ENCODE results near the gene EML2.
"Not testable (repeated sequence)": the region's sequence is repeated elsewhere in the genome, so short reads cannot be mapped to it uniquely, and the experiment has no call there.

The EML2 gene

GRCh38 chr19:45638930-45639729 is at the start of gene EML2:
Gene EML2 (minus strand): TSS chr19:45639397. CDS start chr19:45639376, 21 bp downstream.
- H3K4me1 Mint-ChIP-seq = peaks cover 47% of the 10 kb centered on the region
- no peak for ATAC-seq

GRCh38 chr19:45687599-45687998 is 48.4 kb upstream of the EML2 start:
- Mint-ChIP-seq H3K4me3 (no peak overlapping the region), H3K27ac (no peak overlapping the region), H3K27me3 (no peaks in the 10 kb centered on the region), H3K36me3 (peaks cover 51% of the 10 kb centered on the region), H3K4me1 (peaks cover 11% of the 10 kb centered on the region), H3K9me3 (no peaks in the 10 kb centered on the region)
- ATAC-seq = no peak

More at GRCh38 chr19:45638930-45639729, at the start of gene EML2:
- Mint-ChIP-seq H3K9me3 (peaks cover 3% of the 10 kb centered on the region), H3K27me3 (no peaks in the 10 kb centered on the region), H3K4me3 (peak within 1 kb of the TSS; percentile 99), H3K36me3 (peaks cover 14% of the 10 kb centered on the region), H3K27ac (peak within 1 kb of the TSS; percentile 89)

- not testable (repeated sequence) for ATAC-seq, H3K9me3 Mint-ChIP-seq, H3K4me3 Mint-ChIP-seq, H3K27ac Mint-ChIP-seq, H3K27me3 Mint-ChIP-seq
- Mint-ChIP-seq H3K36me3 (peaks cover 54% of the 10 kb centered on the region), H3K4me1 (peaks cover 19% of the 10 kb centered on the region)
Observed at GRCh38 chr19:45685045-45685444, 45.8 kb upstream of the EML2 start.

GRCh38 chr19:45682908-45683307 is 43.7 kb upstream of the EML2 start:
- Mint-ChIP-seq H3K36me3 (peaks cover 47% of the 10 kb centered on the region), H3K4me1 (peaks cover 22% of the 10 kb centered on the region), H3K27me3 (peaks cover 11% of the 10 kb centered on the region), H3K9me3 (no peaks in the 10 kb centered on the region), H3K4me3 (no peak overlapping the region), H3K27ac (no peak overlapping the region)
- no peak for ATAC-seq

- peaks cover 30% of the 10 kb centered on the region for H3K4me1 Mint-ChIP-seq
- H3K36me3 Mint-ChIP-seq = peaks cover 43% of the 10 kb centered on the region
- H3K27ac Mint-ChIP-seq = peak overlapping the region; percentile 37
- H3K27me3 Mint-ChIP-seq = peaks cover 19% of the 10 kb centered on the region
- no peaks in the 10 kb centered on the region for H3K9me3 Mint-ChIP-seq
- H3K4me3 Mint-ChIP-seq = peak overlapping the region; percentile 77
- ATAC-seq = no peak
Observed at GRCh38 chr19:45682117-45682516, 42.9 kb upstream of the EML2 start.

GRCh38 chr19:45681391-45682015 is 42.3 kb upstream of the EML2 start:
- Mint-ChIP-seq H3K9me3 (no peaks in the 10 kb centered on the region), H3K4me3 (peak overlapping the region; percentile 77), H3K27me3 (peaks cover 25% of the 10 kb centered on the region), H3K27ac (peak overlapping the region; percentile 37), H3K4me1 (peaks cover 36% of the 10 kb centered on the region), H3K36me3 (peaks cover 37% of the 10 kb centered on the region)
- peak; percentile 95 for ATAC-seq

GRCh38 chr19:45677351-45678230 is 38.4 kb upstream of the EML2 start:
- peak; percentile 50 for ATAC-seq
- Mint-ChIP-seq H3K27me3 (peaks cover 33% of the 10 kb centered on the region), H3K9me3 (no peaks in the 10 kb centered on the region), H3K4me3 (peak overlapping the region; percentile 75), H3K4me1 (peaks cover 33% of the 10 kb centered on the region), H3K36me3 (peaks cover 6% of the 10 kb centered on the region), H3K27ac (no peak overlapping the region)

- Mint-ChIP-seq H3K27me3 (peaks cover 33% of the 10 kb centered on the region), H3K9me3 (no peaks in the 10 kb centered on the region), H3K27ac (no peak overlapping the region), H3K4me1 (peaks cover 29% of the 10 kb centered on the region), H3K4me3 (peak overlapping the region; percentile 46), H3K36me3 (peaks cover 3% of the 10 kb centered on the region)
- ATAC-seq = peak; percentile 44
Observed at GRCh38 chr19:45676851-45677263, 37.7 kb upstream of the EML2 start.

GRCh38 chr19:45674946-45675345 is 35.7 kb upstream of the EML2 start:
- ATAC-seq = no peak
- H3K36me3 Mint-ChIP-seq = no peaks in the 10 kb centered on the region
- peaks cover 32% of the 10 kb centered on the region for H3K4me1 Mint-ChIP-seq
- H3K27me3 Mint-ChIP-seq = peaks cover 52% of the 10 kb centered on the region
- H3K27ac Mint-ChIP-seq = no peak overlapping the region
- no peaks in the 10 kb centered on the region for H3K9me3 Mint-ChIP-seq
- H3K4me3 Mint-ChIP-seq = no peak overlapping the region

GRCh38 chr19:45670670-45671453 is 31.7 kb upstream of the EML2 start:
- Mint-ChIP-seq H3K27ac (no peak overlapping the region), H3K27me3 (peaks cover 50% of the 10 kb centered on the region), H3K4me1 (peaks cover 34% of the 10 kb centered on the region), H3K4me3 (peak overlapping the region; percentile 27), H3K9me3 (no peaks in the 10 kb centered on the region), H3K36me3 (no peaks in the 10 kb centered on the region)
- ATAC-seq = peak; percentile 51

- no peaks in the 10 kb centered on the region for H3K9me3 Mint-ChIP-seq
- peak overlapping the region; percentile 56 for H3K27ac Mint-ChIP-seq
- no peaks in the 10 kb centered on the region for H3K36me3 Mint-ChIP-seq
- H3K4me3 Mint-ChIP-seq = peak overlapping the region; percentile 75
- peaks cover 66% of the 10 kb centered on the region for H3K27me3 Mint-ChIP-seq
- ATAC-seq = peak; percentile 21
- H3K4me1 Mint-ChIP-seq = peaks cover 34% of the 10 kb centered on the region
Observed at GRCh38 chr19:45668342-45668871, 29.2 kb upstream of the EML2 start.

GRCh38 chr19:45667620-45668341 is 28.6 kb upstream of the EML2 start, which contains the start of gene GIPR:
Gene GIPR (plus strand): TSS chr19:45668221. CDS start chr19:45669521, 1,300 bp downstream.
- Mint-ChIP-seq H3K36me3 (no peaks in the 10 kb centered on the region), H3K4me3 (peak within 1 kb of the TSS; percentile 75), H3K9me3 (no peaks in the 10 kb centered on the region), H3K27ac (peak within 1 kb of the TSS; percentile 56), H3K27me3 (peaks cover 66% of the 10 kb centered on the region), H3K4me1 (peaks cover 34% of the 10 kb centered on the region)
- peak; percentile 51 for ATAC-seq

GRCh38 chr19:45664575-45664974 is 25.4 kb upstream of the EML2 start:
- Mint-ChIP-seq H3K27ac (no peak overlapping the region), H3K4me1 (peaks cover 21% of the 10 kb centered on the region), H3K9me3 (no peaks in the 10 kb centered on the region), H3K27me3 (peaks cover 66% of the 10 kb centered on the region), H3K36me3 (no peaks in the 10 kb centered on the region), H3K4me3 (no peak overlapping the region)
- ATAC-seq = no peak

GRCh38 chr19:45663800-45664199 is 24.6 kb upstream of the EML2 start:
- H3K9me3 Mint-ChIP-seq = no peaks in the 10 kb centered on the region
- no peak for ATAC-seq
- peaks cover 66% of the 10 kb centered on the region for H3K27me3 Mint-ChIP-seq
- no peaks in the 10 kb centered on the region for H3K36me3 Mint-ChIP-seq
- H3K4me3 Mint-ChIP-seq = no peak overlapping the region
- H3K27ac Mint-ChIP-seq = no peak overlapping the region
- peaks cover 13% of the 10 kb centered on the region for H3K4me1 Mint-ChIP-seq

All from stimulated activated memory B cell treated with anti-CD40 and anti-IgM and Interleukin-4, amounts not matched to agents 10 μg/mL and 1 μg/mL and 100 μg/mL, for 72 hours (primary cell).